OCI-LY7 (cell line): ENCODE data around the gene CELF2.

Experiments used
- CTCF ChIP-seq: fragments of 200-600 bp; sonication (generic); conservative IDR thresholded peaks from 2 replicates; pipeline ENCODE4 v1.5.1; 2014; ENCODE audit warnings: mild to moderate bottlenecking, antibody characterized with exemption, low read length, moderate library complexity, mixed read lengths
- EZH2phosphoT487 ChIP-seq: fragments of 200-600 bp; sonication (generic); IDR thresholded peaks from 2 replicates; pipeline ENCODE4 v1.6.1; 2018; ENCODE audit warnings: low read depth, borderline replicate concordance, mild to moderate bottlenecking, mixed run types, antibody characterized with exemption, low read length, moderate library complexity, mixed read lengths

DNA sequence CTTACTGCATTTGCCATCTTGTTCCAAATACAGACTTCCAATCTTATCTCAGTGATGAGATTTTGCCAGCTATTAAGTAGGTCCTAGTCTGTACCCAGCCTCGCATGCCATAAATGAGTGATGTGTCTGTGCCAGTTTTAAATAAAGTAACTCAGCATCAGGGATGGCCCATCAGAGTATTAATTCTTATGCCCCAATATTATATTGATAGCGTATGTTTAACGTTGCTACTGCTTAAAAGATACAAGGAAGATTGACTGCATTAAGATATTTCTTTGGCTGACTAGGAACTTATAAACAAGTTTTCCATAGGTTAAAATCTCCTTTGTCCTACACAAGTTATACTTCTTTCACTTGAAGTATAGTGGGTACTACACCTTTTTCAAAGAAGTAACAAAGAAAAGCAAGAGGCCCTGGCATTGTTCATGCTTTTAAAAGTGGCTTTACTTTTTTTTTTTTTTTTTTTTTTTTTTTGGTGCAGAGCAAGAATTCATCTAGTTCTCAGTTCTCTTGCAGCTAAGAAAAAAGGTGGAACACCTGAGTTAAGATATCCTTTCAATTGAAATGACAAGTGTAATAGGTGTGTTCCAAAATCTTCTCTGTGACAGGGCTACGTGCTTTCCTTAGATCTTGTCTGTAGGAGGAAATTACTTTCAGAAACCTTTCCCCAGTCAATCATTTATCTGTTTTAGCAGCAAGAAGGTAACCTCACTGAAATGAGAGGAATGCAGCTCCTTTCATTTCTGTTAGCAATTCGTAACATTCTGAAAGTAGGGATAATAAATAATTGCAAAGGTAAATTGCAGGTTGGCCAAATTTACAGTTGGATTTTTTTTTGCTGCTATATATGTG is 245.0 kb downstream of the CELF2 start:
- TF ChIP-seq CTCF (no peak), EZH2phosphoT487 (no peak)
